Body of pancreas (tissue), 4 donors: Measurements from ENCODE around the gene EYS.

ENCODE experiments used
- POLR2A ChIP-seq, 3 donors: fragments of 450-650 bp; IDR thresholded peaks; one replicate each; pipeline ENCODE4 v1.6.1; 2016; ENCODE audit warnings: antibody characterized with exemption in 3 of 3, mild to moderate bottlenecking in 2 of 3
- TF ChIP-seq, protein P1 (sequence below), 7 experiments: fragments of 450-650 bp in 4 of 7; fragments of 200-600 bp in 3 of 7; sonication (generic) in 3 of 7; IDR thresholded peaks; one replicate each; pipeline ENCODE4 v1.5.1; 2016 to 2019; ENCODE audit warnings: antibody characterized with exemption in 7 of 7

DNA sequence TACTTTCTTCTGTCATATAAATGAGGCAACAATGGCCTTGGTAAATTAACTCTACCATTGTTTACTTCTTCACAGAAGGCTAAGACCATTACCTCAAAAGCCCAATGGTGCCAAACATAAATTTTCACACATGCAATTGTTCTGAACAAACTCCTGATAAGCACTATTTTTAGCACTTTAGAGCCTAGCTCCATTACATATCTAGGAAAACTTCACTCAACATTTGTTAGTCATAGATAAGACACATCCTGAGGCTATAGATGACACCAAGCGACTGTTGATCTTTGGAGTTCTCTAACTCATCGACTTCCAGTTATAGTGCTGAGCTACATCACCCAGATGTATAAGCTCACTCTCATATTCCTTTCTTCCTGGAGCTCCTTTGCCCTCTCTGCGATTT, 245.9 kb downstream of the EYS start:
- no peak for TF ChIP-seq POLR2A (IDR thresholded peaks at IDR 0.05)
- TF ChIP-seq, protein P1, sequence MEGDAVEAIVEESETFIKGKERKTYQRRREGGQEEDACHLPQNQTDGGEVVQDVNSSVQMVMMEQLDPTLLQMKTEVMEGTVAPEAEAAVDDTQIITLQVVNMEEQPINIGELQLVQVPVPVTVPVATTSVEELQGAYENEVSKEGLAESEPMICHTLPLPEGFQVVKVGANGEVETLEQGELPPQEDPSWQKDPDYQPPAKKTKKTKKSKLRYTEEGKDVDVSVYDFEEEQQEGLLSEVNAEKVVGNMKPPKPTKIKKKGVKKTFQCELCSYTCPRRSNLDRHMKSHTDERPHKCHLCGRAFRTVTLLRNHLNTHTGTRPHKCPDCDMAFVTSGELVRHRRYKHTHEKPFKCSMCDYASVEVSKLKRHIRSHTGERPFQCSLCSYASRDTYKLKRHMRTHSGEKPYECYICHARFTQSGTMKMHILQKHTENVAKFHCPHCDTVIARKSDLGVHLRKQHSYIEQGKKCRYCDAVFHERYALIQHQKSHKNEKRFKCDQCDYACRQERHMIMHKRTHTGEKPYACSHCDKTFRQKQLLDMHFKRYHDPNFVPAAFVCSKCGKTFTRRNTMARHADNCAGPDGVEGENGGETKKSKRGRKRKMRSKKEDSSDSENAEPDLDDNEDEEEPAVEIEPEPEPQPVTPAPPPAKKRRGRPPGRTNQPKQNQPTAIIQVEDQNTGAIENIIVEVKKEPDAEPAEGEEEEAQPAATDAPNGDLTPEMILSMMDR (IDR thresholded peaks at IDR 0.05): no peak
